Measurements from ENCODE around the gene FBN2.

The FBN2 gene

GRCh38 chr5:128287740-128288139 lies 250.3 kb downstream of the FBN2 start:
- DNase-seq = no peak

DNA sequence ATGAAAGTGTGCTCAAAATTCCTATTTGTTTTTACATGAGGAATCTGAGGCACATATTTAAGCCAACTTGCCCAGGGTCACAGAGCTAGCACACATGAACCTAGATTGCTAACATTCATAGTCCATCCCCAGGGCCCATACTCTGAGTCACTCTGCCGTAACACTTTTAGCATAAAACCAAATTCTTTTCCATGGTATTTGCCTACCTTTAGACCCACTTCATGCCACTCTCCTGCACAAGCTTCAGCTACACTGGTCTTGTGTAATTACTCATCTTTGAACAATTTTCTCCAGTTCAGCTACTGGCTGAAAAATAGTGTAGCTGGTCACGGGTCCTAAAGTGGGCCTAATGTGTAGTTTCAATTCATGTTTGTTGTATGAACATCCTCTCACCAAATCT lies 253.8 kb downstream of the FBN2 start:
- no peak for DNase-seq

DNA sequence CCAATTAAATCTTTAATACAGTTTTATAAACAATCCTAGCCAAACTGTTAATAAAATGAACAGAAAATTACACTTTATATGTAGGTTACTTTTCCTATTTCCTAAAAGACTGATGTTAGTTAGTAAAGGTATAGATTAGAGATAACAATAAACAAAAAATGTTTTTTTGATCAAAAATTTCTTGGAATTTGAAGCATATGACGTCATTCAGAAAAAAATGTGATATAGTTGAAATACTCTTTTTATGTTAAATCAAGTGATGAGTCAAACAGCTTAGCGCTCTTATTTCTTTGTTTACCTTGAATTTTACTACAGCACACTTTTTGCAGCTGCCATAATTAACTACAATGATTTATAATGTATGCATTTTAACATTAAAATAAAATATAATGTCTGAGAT lies 258.7 kb downstream of the FBN2 start:
- DNase-seq = no peak

- DNase-seq = no peak
Observed at GRCh38 chr5:128276537-128277216, 261.4 kb downstream of the FBN2 start.

DNA sequence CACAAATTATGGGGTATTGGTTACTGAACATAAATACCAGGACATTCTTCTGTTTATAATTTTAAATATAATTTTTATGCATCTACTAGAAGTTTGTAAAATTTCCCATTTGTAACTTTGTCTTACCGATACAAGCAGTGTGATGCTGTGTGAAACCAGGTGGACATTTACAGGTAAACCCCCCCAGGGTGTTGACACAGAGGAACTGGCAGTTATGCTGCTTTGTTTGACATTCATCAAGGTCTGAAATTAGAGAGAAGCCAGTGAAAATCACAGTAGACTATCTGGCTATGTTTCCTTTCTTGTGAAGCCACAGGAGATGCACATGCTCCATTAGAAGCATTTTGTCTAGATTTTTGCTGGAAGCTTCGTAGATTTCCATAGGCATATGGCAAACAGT lies 263.6 kb downstream of the FBN2 start:
- DNase-seq = no peak

- DNase-seq = no peak
Observed at GRCh38 chr5:128273736-128274135, 264.3 kb downstream of the FBN2 start.

- no peak for DNase-seq
Observed at GRCh38 chr5:128271859-128272464, 266.1 kb downstream of the FBN2 start.

- DNase-seq = no peak
Observed at GRCh38 chr5:128271071-128271470, 267.0 kb downstream of the FBN2 start.

GRCh38 chr5:128264564-128265360 lies 273.3 kb downstream of the FBN2 start:
- DNase-seq = no peak

DNA sequence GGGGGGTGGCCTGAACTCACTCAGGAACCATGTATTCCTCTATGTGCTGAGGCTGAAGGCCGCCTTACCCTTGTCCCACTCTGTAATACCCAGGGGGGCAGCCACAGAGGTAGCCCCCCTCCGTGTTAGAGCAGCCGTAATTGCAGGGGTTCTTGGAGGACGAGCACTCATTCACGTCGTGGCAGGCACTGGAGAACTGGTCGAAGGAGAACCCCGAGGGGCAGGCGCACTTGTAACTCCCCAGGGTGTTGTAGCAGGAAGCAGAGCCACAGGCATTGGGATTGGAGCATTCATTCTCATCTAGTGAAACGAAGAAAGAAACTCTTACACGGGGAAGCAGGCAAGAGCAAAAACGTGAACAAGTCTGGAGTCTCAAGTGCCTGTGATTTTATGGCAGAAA lies 274.7 kb downstream of the FBN2 start:
- DNase-seq = no peak

DNA sequence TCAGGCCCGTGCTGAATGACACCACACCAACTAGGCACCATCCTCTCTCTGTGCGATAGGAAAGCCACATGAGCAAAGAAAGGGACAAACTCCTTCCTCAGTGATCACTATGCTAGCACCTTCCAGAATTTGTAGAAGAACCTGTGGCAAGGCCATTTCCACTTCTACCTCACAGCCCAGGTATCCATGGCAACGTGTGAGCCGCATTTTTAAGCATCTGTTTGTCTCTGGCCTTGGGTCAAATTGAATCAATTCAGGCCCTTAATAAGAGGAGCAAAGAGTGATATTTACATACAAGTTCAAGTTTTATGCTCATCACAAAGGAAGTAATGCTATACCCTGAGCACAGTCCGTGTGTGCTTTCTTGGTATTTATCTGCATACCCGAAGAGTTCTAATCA lies 275.1 kb downstream of the FBN2 start:
- no peak for DNase-seq

GRCh38 chr5:128259607-128260021 lies 278.4 kb downstream of the FBN2 start:
- DNase-seq = no peak

DNA sequence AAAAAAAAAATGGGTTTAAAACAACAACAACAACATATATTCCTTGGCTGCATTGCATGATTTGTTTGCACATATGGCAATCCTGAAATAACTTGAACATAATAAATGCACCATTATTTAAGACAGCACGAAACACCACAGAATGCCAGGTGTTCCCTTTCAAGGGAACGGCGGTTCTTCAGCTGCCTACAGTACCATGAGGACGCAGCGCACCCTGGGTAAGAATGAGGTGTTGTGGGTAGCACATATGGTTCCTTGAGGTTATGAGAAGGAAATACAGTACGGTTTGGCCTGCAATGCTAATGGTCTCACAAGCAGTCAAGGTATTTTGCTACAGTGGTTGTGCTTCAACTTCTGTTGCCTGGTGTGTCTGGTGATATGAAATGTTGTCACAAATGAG lies 279.7 kb downstream of the FBN2 start:
- no peak for DNase-seq

DNA sequence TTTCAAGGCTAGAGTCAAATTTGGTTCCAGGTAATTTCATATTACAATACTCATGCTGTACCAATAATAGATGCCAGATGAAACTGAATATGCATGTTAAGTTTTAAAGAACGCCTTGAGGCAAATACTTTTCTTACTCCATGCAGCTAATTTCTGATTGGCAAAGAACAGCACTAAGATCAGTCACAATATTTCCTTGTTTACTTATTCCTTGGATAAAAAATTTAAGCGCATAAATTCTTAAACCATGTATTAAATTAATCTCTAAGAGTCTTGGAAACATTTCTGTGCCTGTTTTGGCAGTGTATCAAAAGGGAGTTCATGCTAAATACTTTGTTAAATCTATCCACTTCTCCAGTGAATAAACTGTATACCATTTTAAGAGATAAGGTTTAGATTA lies 281.0 kb downstream of the FBN2 start:
- no peak for DNase-seq

DNA sequence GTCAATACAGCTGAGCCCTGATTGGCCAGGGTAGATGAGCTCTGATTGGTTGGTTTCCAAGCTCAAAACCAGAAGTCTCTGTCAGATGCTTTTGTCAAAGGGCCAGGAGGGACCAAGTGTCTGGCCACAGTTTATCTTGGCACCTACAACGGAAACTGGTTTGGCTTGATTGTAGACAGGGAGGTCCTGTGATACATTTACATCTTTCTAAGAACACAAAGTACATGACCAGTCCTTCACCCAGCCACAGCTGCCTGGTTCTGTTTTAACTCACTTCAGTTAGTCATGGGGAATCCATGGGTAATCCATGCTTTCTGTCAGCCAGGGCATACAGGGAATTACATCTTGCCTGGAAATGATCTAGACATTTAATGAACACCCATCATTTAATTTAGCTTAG lies 283.3 kb downstream of the FBN2 start:
- no peak for DNase-seq

GRCh38 chr5:128253880-128254279 lies 284.2 kb downstream of the FBN2 start:
- DNase-seq = no peak

DNA sequence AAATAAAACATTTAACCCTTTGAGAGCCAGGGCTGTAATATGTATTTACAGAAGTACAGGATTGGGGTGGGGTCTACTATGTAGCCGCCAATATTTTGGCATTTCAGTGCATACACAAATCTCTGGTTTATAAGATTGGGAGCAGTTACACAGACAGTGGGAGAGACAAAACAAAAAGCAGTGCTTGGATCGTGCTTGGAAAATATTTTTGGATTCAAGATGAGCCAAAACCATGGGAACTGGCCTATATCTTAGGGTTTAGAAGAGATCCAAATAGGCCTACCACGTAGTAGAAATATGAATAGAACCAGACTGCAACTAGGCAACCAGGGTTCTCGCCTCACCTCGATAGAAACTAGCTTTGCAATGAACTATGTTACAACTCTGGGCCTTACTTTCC lies 284.9 kb downstream of the FBN2 start:
- DNase-seq = no peak

DNA sequence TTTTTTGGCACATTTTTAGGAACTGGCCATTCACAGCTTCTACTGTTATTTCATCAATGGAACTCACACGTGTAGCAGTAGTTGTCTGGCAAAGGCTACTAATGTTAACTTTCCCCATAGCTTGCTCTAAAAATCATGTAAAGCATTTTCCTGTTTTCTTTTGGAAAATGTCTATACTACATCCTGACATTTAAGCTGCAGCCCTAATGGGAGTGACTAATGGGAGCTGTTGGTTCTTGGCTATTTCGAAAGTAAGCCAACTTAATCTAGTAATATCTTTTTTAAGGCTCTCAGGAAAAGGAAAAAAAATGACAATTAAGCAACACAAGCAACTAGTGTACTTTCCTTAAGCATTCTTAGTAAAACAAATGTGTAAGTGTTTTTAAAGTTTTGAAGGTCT lies 285.3 kb downstream of the FBN2 start:
- no peak for DNase-seq

DNA sequence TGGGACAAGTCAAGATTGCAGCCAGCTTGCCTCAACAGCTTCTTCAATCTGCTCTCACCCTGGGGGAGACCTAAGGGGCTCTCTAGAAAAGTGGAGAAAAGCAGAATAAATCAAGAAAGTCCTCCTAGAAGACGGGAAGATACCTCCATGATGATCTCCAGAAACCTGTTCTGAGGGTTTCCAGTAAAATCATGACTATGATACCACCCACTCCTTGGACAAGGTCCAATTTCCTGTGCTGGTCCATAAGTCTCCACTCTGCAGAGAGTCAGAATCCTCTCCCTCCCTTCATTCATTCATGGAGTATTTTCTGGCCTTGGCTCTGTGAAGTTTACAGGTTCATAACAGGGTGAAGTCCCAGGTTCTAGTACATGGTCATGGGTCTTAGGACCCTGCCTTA lies 285.8 kb downstream of the FBN2 start:
- DNase-seq = no peak

- DNase-seq = no peak
Observed at GRCh38 chr5:128245974-128246373, 292.1 kb downstream of the FBN2 start.

GRCh38 chr5:128243958-128244582 lies 294.0 kb downstream of the FBN2 start:
- no peak for DNase-seq

DNA sequence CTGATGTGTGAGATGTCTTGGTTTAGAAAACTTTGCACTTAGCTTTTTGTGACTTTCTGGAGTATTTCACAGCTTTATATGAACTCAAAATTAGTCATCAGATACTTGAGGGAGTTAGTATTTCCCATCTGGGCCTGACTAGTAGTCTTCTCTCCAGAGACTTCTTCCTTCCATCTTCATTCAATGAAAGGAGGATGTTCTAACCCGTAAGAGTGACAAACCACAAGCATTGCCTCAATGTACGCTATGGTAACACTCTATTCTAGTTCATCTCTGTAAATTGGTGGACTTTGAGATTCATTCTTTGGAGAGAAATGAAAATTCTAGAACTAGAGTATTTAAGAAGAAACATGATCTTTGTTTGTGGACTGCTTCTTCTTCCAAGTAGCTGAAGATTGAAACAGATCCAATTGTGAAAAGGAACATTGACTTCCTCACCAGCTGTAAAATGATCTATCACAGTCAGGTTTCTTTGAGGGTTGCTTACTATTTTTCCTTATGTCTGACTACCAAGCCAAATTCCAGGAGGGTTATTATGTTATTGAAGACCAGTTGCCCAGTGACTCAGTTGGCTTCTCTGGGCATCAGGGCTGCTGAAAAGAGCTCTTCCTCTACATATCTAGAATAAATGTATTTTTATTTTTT lies 296.9 kb downstream of the FBN2 start:
- no peak for DNase-seq

- DNase-seq = no peak
Observed at GRCh38 chr5:128237546-128237945, 300.5 kb downstream of the FBN2 start.
